Measurements from ENCODE around the gene SNX5. TPM values are rescaled to one million over a fixed set of nuclear protein-coding genes. Genes with fewer than 3 reads are reported as not detected.

Gene SNX5
- total and polyA plus RNA-seq, 12 donors, result 29.0 to 59.1 (median 47.3) TPM

- DNase-seq, result no peak
- WGBS, 2 donors, result 95 to 96% methylated on average over 7 of the region's 7 CpGs
- Histone ChIP-seq H3K4me3 (no peak overlapping the region), H3K9me3 (no peaks in the 10 kb centered on the region), H3K4me1 (peaks cover 9 to 12% (median 11%) of the 10 kb centered on the region in 9 donors), H3K36me3 (no peaks in the 10 kb centered on the region), H3K27ac (no peak overlapping the region), H3K27me3 (no peaks in the 10 kb centered on the region)
- ATAC-seq, result no peak
- intact Hi-C loops (cut with DNase I), result loop anchor here in 3 of 10 donors (10.0 kb wide), 3 partner anchors 231 to 401 kb away; partner anchors contain the start of gene BFSP1 (in 1 of the 3)
- no peak for TF ChIP-seq CTCF (IDR thresholded peaks at IDR 0.05)
Measured at GRCh38 chr20:17905544-17905943, 63.0 kb downstream of the SNX5 start.

GRCh38 chr20:17904027-17904426 is 64.6 kb downstream of the SNX5 start:
- Histone ChIP-seq H3K4me3 (no peak overlapping the region), H3K27ac (no peak overlapping the region), H3K4me1 (no peaks in the 10 kb centered on the region), H3K36me3 (no peaks in the 10 kb centered on the region), H3K27me3 (no peaks in the 10 kb centered on the region), H3K9me3 (no peaks in the 10 kb centered on the region)
- TF ChIP-seq CTCF (IDR thresholded peaks at IDR 0.05), result no peak
- intact Hi-C loops (cut with DNase I), result loop anchor here in 3 of 10 donors (5.0 to 10.0 kb wide), 4 partner anchors 229 to 399 kb away; partner anchors contain the start of gene BFSP1 (in 1 of the 3)
- DNase-seq (no peak), ATAC-seq (no peak)
- WGBS, 2 donors, result 71 to 75% methylated on average over 3 of the region's 3 CpGs

- Histone ChIP-seq H3K36me3 (no peaks in the 10 kb centered on the region), H3K4me1 (peaks cover 0 to 8% (median 5%) of the 10 kb centered on the region in 9 donors), H3K27ac (no peak overlapping the region), H3K27me3 (no peaks in the 10 kb centered on the region), H3K4me3 (no peak overlapping the region), H3K9me3 (peaks cover 0 to 4% (median 0%) of the 10 kb centered on the region in 11 donors)
- DNase-seq, result no peak
- ATAC-seq, result no peak
- no peak for TF ChIP-seq CTCF (IDR thresholded peaks at IDR 0.05)
- WGBS, 2 donors, result 90 to 91% methylated on average over 4 of the region's 4 CpGs
- intact Hi-C loops (cut with DNase I), result loop anchor here in 3 of 10 donors (5.0 to 10.0 kb wide), 4 partner anchors 228 to 398 kb away; partner anchors contain the start of gene BFSP1 (in 1 of the 3)
Measured at GRCh38 chr20:17902531-17903083, 66.0 kb downstream of the SNX5 start.

- 78 to 81% methylated on average over 4 of the region's 4 CpGs for WGBS, 2 donors
- Histone ChIP-seq H3K36me3 (no peaks in the 10 kb centered on the region), H3K4me1 (peaks cover 2 to 14% (median 8%) of the 10 kb centered on the region in 9 donors), H3K27ac (no peak overlapping the region), H3K9me3 (peaks cover 0 to 4% (median 0%) of the 10 kb centered on the region in 11 donors), H3K27me3 (no peaks in the 10 kb centered on the region), H3K4me3 (no peak overlapping the region)
- ATAC-seq (no peak), DNase-seq (no peak)
- TF ChIP-seq CTCF (IDR thresholded peaks at IDR 0.05), result no peak
- intact Hi-C loops (cut with DNase I), result loop anchor here in 4 of 10 donors (2.0 to 10.0 kb wide), 5 partner anchors 227 to 397 kb away; partner anchors contain the start of gene BFSP1 (in 1 of the 4)
Measured at GRCh38 chr20:17901971-17902370, 66.6 kb downstream of the SNX5 start.
